Neutrophil (primary cell): ENCODE data around the gene GAK.

Experiments
- H3K27ac ChIP-seq: fragments of 200-600 bp; sonication (generic); 2 replicates; pipeline ENCODE4 v1.5.1; 2016; ENCODE audit warnings: mild to moderate bottlenecking, moderate library complexity
- H3K27me3 ChIP-seq: fragments of 200-600 bp; sonication (generic); 2 replicates; pipeline ENCODE4 v1.6.0; 2016; ENCODE audit warnings: mild to moderate bottlenecking
- H3K36me3 ChIP-seq: fragments of 200-600 bp; sonication (generic); 2 replicates; pipeline ENCODE4 v1.5.1; 2017
- H3K4me1 ChIP-seq, 2 experiments: fragments of 200-600 bp in 1 of 2; sonication (generic) in 1 of 2; 1 replicate in 1 of 2; 2 replicates in 1 of 2; pipeline versions ENCODE4 v1.5.1 to v1.6.1; 2013 to 2016; ENCODE audit warnings: low read depth in 1 of 2, low read length in 1 of 2, mild to moderate bottlenecking in 1 of 2, moderate library complexity in 1 of 2; ENCODE audit not compliant: control insufficient read depth in 1 of 2, insufficient read depth in 1 of 2
- H3K4me3 ChIP-seq, 2 experiments: fragments of 200-600 bp in 1 of 2; sonication (generic) in 1 of 2; 1 replicate in 1 of 2; 2 replicates in 1 of 2; pipeline ENCODE4 v1.5.1; 2013 to 2016; ENCODE audit warnings: low read depth in 1 of 2, low read length in 1 of 2, mild to moderate bottlenecking in 1 of 2, moderate library complexity in 1 of 2
- H3K9me3 ChIP-seq: fragments of 200-600 bp; sonication (generic); 2 replicates; pipeline ENCODE4 v1.5.1; 2016
- CTCF ChIP-seq: fragments of 200-600 bp; sonication (generic); IDR thresholded peaks from 2 replicates; pipeline ENCODE4 v1.5.1; 2016; ENCODE audit warnings: antibody characterized with exemption

Gene GAK

GRCh38 chr4:899556-899906, 32.6 kb downstream of the GAK start:
- no peaks in the 10 kb centered on the region for H3K9me3 ChIP-seq
- H3K27me3 ChIP-seq, result no peaks in the 10 kb centered on the region
- no peak for TF ChIP-seq CTCF
- H3K4me3 ChIP-seq, result no peak overlapping the region
- H3K4me1 ChIP-seq, result no peaks in the 10 kb centered on the region
- peaks cover 88% of the 10 kb centered on the region for H3K36me3 ChIP-seq
- no peak overlapping the region for H3K27ac ChIP-seq

- H3K27me3 ChIP-seq, result no peaks in the 10 kb centered on the region
- H3K36me3 ChIP-seq, result peaks cover 88% of the 10 kb centered on the region
- H3K9me3 ChIP-seq, result no peaks in the 10 kb centered on the region
- no peak overlapping the region for H3K27ac ChIP-seq
- no peaks in the 10 kb centered on the region for H3K4me1 ChIP-seq
- H3K4me3 ChIP-seq, result no peak overlapping the region
- no peak for TF ChIP-seq CTCF
Measured at GRCh38 chr4:898869-899555, 33.1 kb downstream of the GAK start.

- Histone ChIP-seq H3K9me3 (no peaks in the 10 kb centered on the region), H3K36me3 (peaks cover 88% of the 10 kb centered on the region), H3K4me1 (no peaks in the 10 kb centered on the region), H3K27me3 (no peaks in the 10 kb centered on the region), H3K4me3 (no peak overlapping the region), H3K27ac (no peak overlapping the region)
- no peak for TF ChIP-seq CTCF
Measured at GRCh38 chr4:898123-898522, 34.0 kb downstream of the GAK start.

GRCh38 chr4:896630-897029, 35.5 kb downstream of the GAK start:
- H3K4me3 ChIP-seq, result no peak overlapping the region
- H3K9me3 ChIP-seq, result no peaks in the 10 kb centered on the region
- peaks cover 94% of the 10 kb centered on the region for H3K36me3 ChIP-seq
- H3K4me1 ChIP-seq, result no peaks in the 10 kb centered on the region
- H3K27me3 ChIP-seq, result no peaks in the 10 kb centered on the region
- no peak for TF ChIP-seq CTCF
- H3K27ac ChIP-seq, result no peak overlapping the region

GRCh38 chr4:896216-896615, 35.9 kb downstream of the GAK start:
- H3K36me3 ChIP-seq, result peaks cover 94% of the 10 kb centered on the region
- no peak for TF ChIP-seq CTCF
- H3K9me3 ChIP-seq, result no peaks in the 10 kb centered on the region

GRCh38 chr4:895596-895995, 36.5 kb downstream of the GAK start:
- Histone ChIP-seq H3K9me3 (no peaks in the 10 kb centered on the region), H3K4me1 (no peaks in the 10 kb centered on the region), H3K27me3 (no peaks in the 10 kb centered on the region), H3K4me3 (no peak overlapping the region), H3K36me3 (peaks cover 90% of the 10 kb centered on the region), H3K27ac (no peak overlapping the region)
- no peak for TF ChIP-seq CTCF

More at GRCh38 chr4:896216-896615, 35.9 kb downstream of the GAK start:
- Histone ChIP-seq H3K4me3 (no peak overlapping the region), H3K4me1 (no peaks in the 10 kb centered on the region), H3K27me3 (no peaks in the 10 kb centered on the region), H3K27ac (no peak overlapping the region)
